OCI-LY1 (cell line): ENCODE data around the gene TBC1D9B.

ENCODE experiments used
- CTCF ChIP-seq: fragments of 200-600 bp; sonication (generic), shearing (Covaris generic); IDR thresholded peaks from 2 replicates; pipeline ENCODE4 v1.5.1; 2017; ENCODE audit warnings: mild to moderate bottlenecking, antibody characterized with exemption, low read length, moderate library complexity, mixed read lengths
- EZH2 ChIP-seq: fragments of 200-600 bp; sonication (generic), shearing (Covaris generic); IDR thresholded peaks from 2 replicates; pipeline ENCODE4 v1.8.0; 2017; ENCODE audit warnings: borderline replicate concordance, mixed run types, mild to moderate bottlenecking, antibody characterized with exemption, low read length, moderate library complexity, mixed read lengths

- TF ChIP-seq CTCF (no peak), EZH2 (no peak)
These were observed 40.2 kb downstream of the TBC1D9B start for GRCh38 chr5:179867476-179867875.
